H9 (cell line): ENCODE results near the gene LONP2. TPM values are rescaled to one million over a fixed set of nuclear protein-coding genes. Genes with fewer than 3 reads are reported as not detected.

Experiments
- DNase-seq: peaks from one replicate; pipeline ENCODE4 v3.0.0-alpha.2; 2017
- H2AFZ ChIP-seq: one replicate; pipeline ENCODE4 v1.6.1; 2013; ENCODE audit warnings: mild to moderate bottlenecking, low read length, control low read depth, moderate library complexity
- H2AK5ac ChIP-seq: 2 replicates; pipeline ENCODE4 v1.6.1; 2013; ENCODE audit warnings: low read length, control low read depth, mixed read lengths; ENCODE audit not compliant: insufficient read length
- H2BK120ac ChIP-seq: one replicate; pipeline ENCODE4 v1.6.1; 2013; ENCODE audit warnings: low read depth, mild to moderate bottlenecking, low read length, control low read depth, inconsistent platforms; ENCODE audit not compliant: poor library complexity, severe bottlenecking
- H2BK12ac ChIP-seq: 2 replicates; pipeline ENCODE4 v1.6.1; 2013; ENCODE audit warnings: low read length, control low read depth, mixed read lengths, low read depth; ENCODE audit not compliant: insufficient read length
- H2BK15ac ChIP-seq: 2 replicates; pipeline ENCODE4 v1.6.1; 2013; ENCODE audit warnings: low read depth, low read length, control low read depth
- H2BK20ac ChIP-seq: one replicate; pipeline ENCODE4 v1.6.1; 2013; ENCODE audit warnings: low read depth, mild to moderate bottlenecking, low read length, control low read depth, inconsistent platforms; ENCODE audit not compliant: poor library complexity, severe bottlenecking
- H2BK5ac ChIP-seq: 2 replicates; pipeline ENCODE4 v1.6.1; 2013; ENCODE audit warnings: low read length, control low read depth, mixed read lengths; ENCODE audit not compliant: insufficient read length
- H3K14ac ChIP-seq: 2 replicates; pipeline ENCODE4 v1.6.1; 2013; ENCODE audit warnings: low read length, control low read depth; ENCODE audit not compliant: insufficient read depth
- H3K18ac ChIP-seq: 2 replicates; pipeline ENCODE4 v1.6.1; 2013; ENCODE audit warnings: low read depth, mild to moderate bottlenecking, mixed read lengths, low read length, control low read depth; ENCODE audit not compliant: insufficient read length
- H3K23ac ChIP-seq: 2 replicates; pipeline ENCODE4 v1.6.1; 2013; ENCODE audit warnings: low read length, control low read depth, mixed read lengths, low read depth; ENCODE audit not compliant: insufficient read length
- H3K23me2 ChIP-seq: 2 replicates; pipeline ENCODE4 v1.6.1; 2013; ENCODE audit warnings: low read depth, mild to moderate bottlenecking, mixed read lengths, low read length, control low read depth; ENCODE audit not compliant: insufficient read length, poor library complexity, severe bottlenecking
- H3K27ac ChIP-seq: 2 replicates; pipeline ENCODE4 v1.5.1; 2013; ENCODE audit warnings: low read length, control low read depth, mixed read lengths, low read depth; ENCODE audit not compliant: insufficient read length
- H3K27me3 ChIP-seq: 2 replicates; pipeline ENCODE4 v1.6.1; 2013; ENCODE audit warnings: low read length, control low read depth, inconsistent platforms; ENCODE audit not compliant: insufficient read depth
- H3K4ac ChIP-seq: 2 replicates; pipeline ENCODE4 v1.6.1; 2013; ENCODE audit warnings: low read depth, mild to moderate bottlenecking, control low read depth, inconsistent platforms, low read length, moderate library complexity
- H3K4me1 ChIP-seq: 2 replicates; pipeline ENCODE4 v1.6.1; 2013; ENCODE audit warnings: low read length, control low read depth, inconsistent platforms; ENCODE audit not compliant: insufficient read depth
- H3K4me2 ChIP-seq: 2 replicates; pipeline ENCODE4 v1.6.1; 2013; ENCODE audit warnings: low read length, control low read depth, mixed read lengths; ENCODE audit not compliant: insufficient read length, insufficient read depth
- H3K56ac ChIP-seq: 2 replicates; pipeline ENCODE4 v1.6.1; 2013; ENCODE audit warnings: low read depth, mild to moderate bottlenecking, mixed read lengths, low read length, control low read depth; ENCODE audit not compliant: insufficient read length
- H3K79me1 ChIP-seq: 2 replicates; pipeline ENCODE4 v1.6.1; 2013; ENCODE audit warnings: low read depth, mild to moderate bottlenecking, moderate library complexity, low read length, control low read depth, inconsistent platforms; ENCODE audit not compliant: insufficient read depth, poor library complexity, severe bottlenecking
- H3K79me2 ChIP-seq: 2 replicates; pipeline ENCODE4 v1.6.1; 2013; ENCODE audit warnings: low read length, control low read depth, inconsistent platforms; ENCODE audit not compliant: insufficient read depth
- H3K9ac ChIP-seq: 2 replicates; pipeline ENCODE4 v1.6.1; 2013; ENCODE audit warnings: low read length, control low read depth, mixed read lengths; ENCODE audit not compliant: insufficient read length; ENCODE audit errors: extremely low read depth
- H3K9me3 ChIP-seq: one replicate; pipeline ENCODE4 v1.6.1; 2013; ENCODE audit warnings: low read depth, low read length, inconsistent platforms; ENCODE audit not compliant: control insufficient read depth
- H3T11ph ChIP-seq: one replicate; pipeline ENCODE4 v1.6.1; 2013; ENCODE audit warnings: mild to moderate bottlenecking, low read length, control low read depth, inconsistent platforms
- H4K20me1 ChIP-seq: one replicate; pipeline ENCODE4 v1.6.1; 2013; ENCODE audit not compliant: control insufficient read depth, insufficient read length, insufficient read depth
- H4K5ac ChIP-seq: 2 replicates; pipeline ENCODE4 v1.6.1; 2013; ENCODE audit warnings: low read depth, mild to moderate bottlenecking, mixed read lengths, low read length, control low read depth; ENCODE audit not compliant: insufficient read length
- H4K8ac ChIP-seq: replicated peaks from 2 replicates; pipeline ENCODE4 v1.6.1; 2013; ENCODE audit warnings: low read length, control low read depth, mixed read lengths, low read depth; ENCODE audit not compliant: insufficient read length
- H4K91ac ChIP-seq: 2 replicates; pipeline ENCODE4 v1.6.1; 2013; ENCODE audit warnings: low read depth, mild to moderate bottlenecking, moderate library complexity, mixed read lengths, low read length, control low read depth; ENCODE audit not compliant: insufficient read length
- H3K27ac Mint-ChIP-seq, 3 experiments: 2 replicates in 2 of 3; 3 replicates in 1 of 3; pipeline ENCODE4 v1.8.0; 2020 to 2021; ENCODE audit warnings: mixed read lengths in 3 of 3, mild to moderate bottlenecking in 1 of 3, moderate library complexity in 1 of 3
- H3K27me3 Mint-ChIP-seq: 2 replicates; pipeline ENCODE4 v1.8.0; 2021; ENCODE audit warnings: low read depth, mild to moderate bottlenecking, moderate library complexity, mixed read lengths
- H3K36me3 Mint-ChIP-seq, 3 experiments: 2 replicates in 2 of 3; 3 replicates in 1 of 3; pipeline ENCODE4 v1.8.0; 2020 to 2021; ENCODE audit warnings: low read depth in 3 of 3, mixed read lengths in 3 of 3; ENCODE audit not compliant: insufficient read depth in 1 of 3
- H3K4me1 Mint-ChIP-seq, 2 experiments: 2 replicates each; pipeline ENCODE4 v1.8.0; 2020; ENCODE audit warnings: mixed read lengths in 2 of 2
- H3K4me3 Mint-ChIP-seq, 2 experiments: 2 replicates in 1 of 2; 3 replicates in 1 of 2; pipeline ENCODE4 v1.8.0; 2020 to 2021; ENCODE audit warnings: mild to moderate bottlenecking in 2 of 2, mixed read lengths in 2 of 2, moderate library complexity in 1 of 2
- H3K9me3 Mint-ChIP-seq, 2 experiments: 2 replicates in 1 of 2; 3 replicates in 1 of 2; pipeline ENCODE4 v1.8.0; 2020; ENCODE audit warnings: mild to moderate bottlenecking in 2 of 2, mixed read lengths in 2 of 2, moderate library complexity in 1 of 2
- CTCF ChIP-seq: fragments of 200-600 bp; sonication (generic); conservative IDR thresholded peaks from 3 replicates; pipeline ENCODE4 v1.8.0; 2021; ENCODE audit warnings: antibody characterized with exemption, mild to moderate bottlenecking
- WGBS: extraction: QIAGEN DNeasy Blood & Tissue Kit; methylation state at CpG from one replicate; pipeline ENCODE4 v1.1.7; 2013; ENCODE audit warnings: missing lambda C conversion rate, low lambda C conversion rate, mixed read lengths; ENCODE audit not compliant: insufficient read length; ENCODE audit errors: extremely low coverage; 5-methylcytosine and 5-hydroxymethylcytosine counted together
- total RNA-seq: library from RNA; stranded (reverse); gene quantifications from 2 replicates; pipeline ENCODE4 v1.2.1, GENCODE V29; 2021

LONP2 gene
- total RNA-seq, 1 experiment from 2014 or later = 27.8 TPM

GRCh38 chr16:48246066-48246465, 2.0 kb downstream of the LONP2 start:
- Histone ChIP-seq H3K56ac (no peak overlapping the region), H3K4me1 (peaks cover 2% of the 10 kb centered on the region; the same call in 1 of the 2 replicates), H4K20me1 (no peaks in the 10 kb centered on the region), H3K4me2 (no peak overlapping the region), H3K9me3 (no peaks in the 10 kb centered on the region), H3T11ph (no peak overlapping the region), H3K27ac (no peak overlapping the region), H2AFZ (no peak overlapping the region), H2BK120ac (no peak overlapping the region), H2BK5ac (no peak overlapping the region), H2BK20ac (no peak overlapping the region), H3K9ac (no peak overlapping the region), H3K23ac (no peak overlapping the region), H4K5ac (no peak overlapping the region), H3K79me1 (no peaks in the 10 kb centered on the region), H2BK12ac (no peak overlapping the region), H3K18ac (no peak overlapping the region), H3K27me3 (no peaks in the 10 kb centered on the region), H3K23me2 (peaks cover 7% of the 10 kb centered on the region), H4K8ac (no peak overlapping the region), H2BK15ac (no peak overlapping the region), H3K4ac (no peak overlapping the region), H3K79me2 (no peaks in the 10 kb centered on the region; the same call in 1 of the 2 replicates), H4K91ac (no peak overlapping the region), H2AK5ac (no peak overlapping the region), H3K14ac (no peak overlapping the region)
- Mint-ChIP-seq H3K27me3 (no peaks in the 10 kb centered on the region; the same call in 1 of the 2 replicates), H3K4me3 (peak overlapping the region; percentile 20 to 87; a peak in 2 of 5 replicates), H3K36me3 (no peaks in the 10 kb centered on the region), H3K4me1 (peaks cover 8 to 14% of the 10 kb centered on the region in 2 experiments), H3K9me3 (peaks cover 0 to 4% of the 10 kb centered on the region in 2 experiments; a peak in 2 of 5 replicates), H3K27ac (no peak overlapping the region)
- WGBS = no CpG with 5 or more reads among the region's 2 CpGs
- no peak for TF ChIP-seq CTCF
- DNase-seq = no peak
